IMR-90 (cell line): Measurements from ENCODE around the gene CALHM1. TPM values are rescaled to one million over a fixed set of nuclear protein-coding genes. Genes with fewer than 3 reads are reported as not detected.

ENCODE experiments used
- ATAC-seq: fragments of 200-7000 bp; cut with Tn5 transposase; 2 replicates; pipeline ENCODE4 v1.9.1; 2020; ENCODE audit warnings: low read depth, mild to moderate bottlenecking, moderate library complexity
- BruUV-seq: library from RNA; stranded (reverse); fragments of 400-500 nt; replicated peaks from 2 replicates; lab custom pipeline; 2021; lab: Mats Ljungman, UMichigan
- CTCF ChIA-PET: fragments of 300-600 bp; formaldehyde crosslinking; extraction: SDS; loops from one replicate; lab custom pipeline; 2021; ENCODE audit warnings: antibody characterized with exemption; lab: Yijun Ruan, JAX
- POLR2A ChIA-PET: fragments of 300-600 bp; sonication (Branson Sonifier 250); formaldehyde crosslinking; loops from one replicate; lab custom pipeline; 2022; ENCODE audit warnings: antibody characterized with exemption; ENCODE audit not compliant: unreplicated experiment; lab: Charles Lee
- DNase-seq: peaks from one replicate; pipeline ENCODE4 v3.0.0; 2013
- H2AFZ ChIP-seq: replicated peaks from 2 replicates; pipeline ENCODE3; 2013; ENCODE audit warnings: low read length, mild to moderate bottlenecking; ENCODE audit not compliant: poor library complexity
- H2AK5ac ChIP-seq: 2 replicates; pipeline ENCODE4 v1.6.1; 2013; ENCODE audit warnings: low read depth, low read length, inconsistent platforms
- H2AK9ac ChIP-seq: replicated peaks from 2 replicates; pipeline ENCODE3; 2013; ENCODE audit warnings: mild to moderate bottlenecking, low read depth, low read length, moderate library complexity; ENCODE audit not compliant: poor library complexity
- H2BK120ac ChIP-seq: 2 replicates; pipeline ENCODE4 v1.6.1; 2013; ENCODE audit warnings: low read depth, low read length, inconsistent platforms
- H2BK15ac ChIP-seq: 3 replicates; pipeline ENCODE4 v1.6.1; 2013; ENCODE audit warnings: low read depth, low read length, inconsistent platforms
- H2BK20ac ChIP-seq: 2 replicates; pipeline ENCODE4 v1.6.1; 2013; ENCODE audit warnings: low read depth, mild to moderate bottlenecking, inconsistent platforms, low read length, moderate library complexity
- H2BK5ac ChIP-seq: 2 replicates; pipeline ENCODE4 v1.6.1; 2013; ENCODE audit warnings: mild to moderate bottlenecking, low read depth, low read length, inconsistent platforms; ENCODE audit not compliant: poor library complexity, severe bottlenecking
- H3K14ac ChIP-seq: replicated peaks from 2 replicates; pipeline ENCODE4 v1.6.1; 2013; ENCODE audit warnings: low read depth, low read length, inconsistent platforms
- H3K18ac ChIP-seq: 2 replicates; pipeline ENCODE4 v1.6.1; 2013; ENCODE audit warnings: low read depth, low read length, control low read depth
- H3K23ac ChIP-seq: 2 replicates; pipeline ENCODE4 v1.6.1; 2013; ENCODE audit warnings: low read depth, low read length, inconsistent platforms
- H3K27ac ChIP-seq: 2 replicates; pipeline ENCODE4 v1.5.1; 2013; ENCODE audit warnings: mild to moderate bottlenecking, control low read depth, low read length; ENCODE audit not compliant: insufficient read depth
- H3K27me3 ChIP-seq: 2 replicates; pipeline ENCODE4 v1.6.1; 2013; ENCODE audit warnings: low read length; ENCODE audit not compliant: control insufficient read depth, insufficient read depth
- H3K36me3 ChIP-seq: 2 replicates; pipeline ENCODE4 v1.6.1; 2013; ENCODE audit warnings: low read length, mixed read lengths; ENCODE audit not compliant: control insufficient read depth, insufficient read depth
- H3K4ac ChIP-seq: 2 replicates; pipeline ENCODE4 v1.6.1; 2013; ENCODE audit warnings: low read depth, low read length, inconsistent platforms
- H3K4me1 ChIP-seq: 2 replicates; pipeline ENCODE4 v1.6.1; 2013; ENCODE audit warnings: low read length, mixed read lengths; ENCODE audit not compliant: control insufficient read depth, insufficient read depth
- H3K4me2 ChIP-seq: 2 replicates; pipeline ENCODE4 v1.6.1; 2013; ENCODE audit warnings: low read depth, mild to moderate bottlenecking, control low read depth, low read length, moderate library complexity
- H3K4me3 ChIP-seq: 2 replicates; pipeline ENCODE4 v1.5.1; 2013; ENCODE audit warnings: low read depth, mild to moderate bottlenecking, control low read depth, low read length, moderate library complexity; ENCODE audit not compliant: insufficient read depth
- H3K56ac ChIP-seq: 2 replicates; pipeline ENCODE4 v1.6.1; 2013; ENCODE audit warnings: low read length, inconsistent platforms; ENCODE audit not compliant: insufficient read depth; ENCODE audit errors: extremely low read depth
- H3K79me1 ChIP-seq, 2 experiments: 2 replicates each; pipeline ENCODE4 v1.6.1; 2013; ENCODE audit warnings: low read length in 2 of 2, inconsistent platforms in 1 of 2, low read depth in 1 of 2
- H3K9ac ChIP-seq: 2 replicates; pipeline ENCODE4 v1.6.1; 2013; ENCODE audit warnings: low read depth, low read length, control low read depth
- H3K9me1 ChIP-seq: 2 replicates; pipeline ENCODE4 v1.6.1; 2013; ENCODE audit warnings: low read length, inconsistent platforms; ENCODE audit not compliant: insufficient read depth
- H3K9me3 ChIP-seq: 2 replicates; pipeline ENCODE4 v1.6.1; 2013; ENCODE audit warnings: low read length; ENCODE audit not compliant: control insufficient read depth, insufficient read depth
- H4K20me1 ChIP-seq: 2 replicates; pipeline ENCODE4 v1.6.1; 2013; ENCODE audit warnings: low read length, inconsistent platforms; ENCODE audit not compliant: insufficient read depth
- H4K5ac ChIP-seq: 2 replicates; pipeline ENCODE4 v1.6.1; 2013; ENCODE audit warnings: mild to moderate bottlenecking, low read depth, low read length, control low read depth
- H4K8ac ChIP-seq, 2 experiments: 2 replicates each; pipeline ENCODE4 v1.6.1; 2013; ENCODE audit warnings: low read depth in 2 of 2, low read length in 2 of 2, control low read depth in 1 of 2, inconsistent platforms in 1 of 2
- H4K91ac ChIP-seq: 2 replicates; pipeline ENCODE4 v1.6.1; 2013; ENCODE audit warnings: low read depth, low read length, inconsistent platforms; ENCODE audit not compliant: insufficient read depth
- BHLHE40 ChIP-seq: fragments of 150-350 bp; IDR thresholded peaks from 2 replicates; pipeline ENCODE4 v1.6.1; 2016; ENCODE audit warnings: mild to moderate bottlenecking, low read depth, low read length
- CHD1 ChIP-seq: IDR thresholded peaks from 2 replicates; pipeline ENCODE4 v1.6.1; 2012; ENCODE audit warnings: low read depth, low read length, improper control_type of control experiment
- CTCF ChIP-seq: conservative IDR thresholded peaks from 2 replicates; pipeline ENCODE4 v1.5.1; 2012; ENCODE audit warnings: mild to moderate bottlenecking, low read depth, low read length, improper control_type of control experiment
- ELK1 ChIP-seq: fragments of 150-350 bp; IDR thresholded peaks from 2 replicates; pipeline ENCODE4 v1.6.1; 2016; ENCODE audit warnings: low read depth, mild to moderate bottlenecking, low read length, moderate library complexity, borderline replicate concordance
- FOS ChIP-seq: fragments of 150-350 bp; IDR thresholded peaks from 2 replicates; pipeline ENCODE4 v1.6.1; 2016; ENCODE audit warnings: low read depth, low read length
- MAFK ChIP-seq: IDR thresholded peaks from 2 replicates; pipeline ENCODE4 v1.6.1; 2012; ENCODE audit warnings: low read depth, low read length, improper control_type of control experiment
- NFE2L2 ChIP-seq: fragments of 150-350 bp; IDR thresholded peaks from 2 replicates; pipeline ENCODE4 v1.6.1; 2016; ENCODE audit warnings: low read depth, mild to moderate bottlenecking, low read length
- POLR2A ChIP-seq: IDR thresholded peaks from 2 replicates; pipeline ENCODE4 v1.6.1; 2012; ENCODE audit warnings: mild to moderate bottlenecking, low read depth, low read length
- RAD21 ChIP-seq: IDR thresholded peaks from 2 replicates; pipeline ENCODE4 v1.6.1; 2012; ENCODE audit warnings: low read length, improper control_type of control experiment
- RCOR1 ChIP-seq: IDR thresholded peaks from 2 replicates; pipeline ENCODE4 v1.6.1; 2012; ENCODE audit warnings: mild to moderate bottlenecking, low read length, improper control_type of control experiment; ENCODE audit not compliant: insufficient replicate concordance
- RFX5 ChIP-seq: IDR thresholded peaks from 2 replicates; pipeline ENCODE4 v1.8.0; 2012; ENCODE audit warnings: low read depth, mild to moderate bottlenecking, low read length, moderate library complexity
- SMC3 ChIP-seq: fragments of 150-350 bp; IDR thresholded peaks from 2 replicates; pipeline ENCODE4 v1.6.1; 2016; ENCODE audit warnings: low read depth, mild to moderate bottlenecking, antibody characterized with exemption, low read length, moderate library complexity
- USF2 ChIP-seq: fragments of 150-350 bp; IDR thresholded peaks from 2 replicates; pipeline ENCODE4 v1.6.1; 2017; ENCODE audit warnings: mild to moderate bottlenecking, antibody characterized with exemption, low read length, low read depth
- WGBS, 2 experiments: methylation state at CpG; one replicate each; pipeline versions ENCODE4 v1.1.5 to v1.1.7; 2013; ENCODE audit warnings: missing lambda C conversion rate in 2 of 2; ENCODE audit not compliant: insufficient read length in 1 of 2; ENCODE audit errors: extremely low coverage in 2 of 2; 5-methylcytosine and 5-hydroxymethylcytosine counted together
- dilution Hi-C: fragments of 300-500 bp; cut with HindIII; formaldehyde crosslinking; loops from one replicate; pipeline ENCODE4 v1.14.3; 2018; ENCODE audit warnings: low sequenced_read_pairs; ENCODE audit not compliant: unreplicated experiment
- in situ Hi-C: fragments of 300-500 bp; cut with MboI; formaldehyde crosslinking; loops from 3 replicates; pipeline ENCODE4 v1.14.3; 2019; ENCODE audit warnings: low sequenced_read_pairs, inconsistent platforms, mixed read lengths
- intact Hi-C: fragments of 100-400 bp; cut with micrococcal nuclease; formaldehyde crosslinking; loops from 2 replicates; pipeline ENCODE4 v1.10.0; 2022
- polyA plus RNA-seq, 3 experiments: library from polyadenylated mRNA; depleted of rRNA; stranded (reverse); fragments of >200 nt; gene quantifications; 2 replicates each; pipeline ENCODE4 v1.2.3, GENCODE V29; 2012; ENCODE audit warnings: low replicate concordance in 1 of 3
- total RNA-seq: library from RNA; depleted of rRNA; stranded (reverse); fragments of >200 nt; gene quantifications from 2 replicates; pipeline ENCODE4 v1.2.3, GENCODE V29; 2012

The CALHM1 gene
- total and polyA plus RNA-seq, 2 of the 4 experiments (the other 2 are of a cell fraction): not detected

DNA sequence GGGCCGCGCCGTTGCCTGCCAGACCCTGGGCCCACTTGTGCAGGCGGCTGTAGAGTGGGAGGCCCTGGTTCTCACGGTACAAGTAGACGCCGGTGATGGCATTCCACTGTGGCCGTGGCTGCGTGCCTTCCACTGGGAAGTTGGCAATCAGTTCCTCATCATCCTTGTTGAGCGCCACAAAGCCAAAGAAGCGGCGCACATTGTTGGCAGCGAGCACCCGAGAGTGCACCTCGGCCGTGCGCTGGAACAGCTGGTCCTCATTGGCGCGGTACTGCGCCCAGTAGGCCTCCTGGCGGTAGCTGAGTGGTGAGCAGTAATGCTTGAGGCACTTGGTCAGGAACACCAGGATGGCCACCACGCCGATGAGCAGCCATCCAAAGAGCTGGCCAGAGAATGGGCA is 11.5 kb downstream of the CALHM1 start:
- H2BK15ac ChIP-seq: no peak overlapping the region
- H2BK5ac ChIP-seq: no peak overlapping the region
- in situ Hi-C loops (no loop called here), dilution Hi-C loops (no loop called here), intact Hi-C loops (no loop called here)
- H3K27ac ChIP-seq: no peak overlapping the region
- H2BK120ac ChIP-seq: no peak overlapping the region
- ATAC-seq: no peak
- no peaks in the 10 kb centered on the region for H3K27me3 ChIP-seq
- H2AK9ac ChIP-seq: no peak overlapping the region
- no peak overlapping the region for H4K5ac ChIP-seq
- H3K36me3 ChIP-seq: peaks cover 58% of the 10 kb centered on the region
- H3K9me1 ChIP-seq: peaks cover 10% of the 10 kb centered on the region
- H3K56ac ChIP-seq: no peak overlapping the region
- DNase-seq: no peak
- 99% methylated on average over 10 of the region's 23 CpGs; no CpG with 5 or more reads in 1 of the 2 experiments for WGBS, 2 experiments
- peaks cover 4% of the 10 kb centered on the region; the same call in 1 of the 2 replicates for H3K4me1 ChIP-seq
- no peak overlapping the region for H3K14ac ChIP-seq
- H4K91ac ChIP-seq: no peak overlapping the region
- no peak overlapping the region for H3K4me3 ChIP-seq
- peaks cover 0 to 34% of the 10 kb centered on the region in 2 experiments; a peak in 1 of 4 replicates for H3K79me1 ChIP-seq
- no peak overlapping the region for H2AFZ ChIP-seq
- no peak overlapping the region for H2AK5ac ChIP-seq
- CTCF ChIA-PET: no interaction called here
- H3K23ac ChIP-seq: no peak overlapping the region
- POLR2A ChIA-PET: no interaction called here
- H3K9me3 ChIP-seq: no peaks in the 10 kb centered on the region
- no peak overlapping the region for H3K9ac ChIP-seq
- peaks cover 12% of the 10 kb centered on the region; the same call in 1 of the 2 replicates for H4K20me1 ChIP-seq
- H4K8ac ChIP-seq: no peak overlapping the region
- TF ChIP-seq POLR2A (no peak), FOS (no peak), CHD1 (no peak), RAD21 (no peak), NFE2L2 (no peak), RFX5 (no peak), MAFK (no peak), SMC3 (no peak), BHLHE40 (no peak), USF2 (no peak), ELK1 (no peak), RCOR1 (no peak), CTCF (no peak)
- H3K18ac ChIP-seq: no peak overlapping the region
- BruUV-seq: no TSS peak
- no peak overlapping the region for H3K4me2 ChIP-seq
- no peak overlapping the region for H2BK20ac ChIP-seq
- H3K4ac ChIP-seq: no peak overlapping the region
